ENCODE measurements around the gene CTSH. TPM values are rescaled to one million over a fixed set of nuclear protein-coding genes. Genes with fewer than 3 reads are reported as not detected.

The CTSH gene
- total RNA-seq, 1 experiment from 2014 or later = 14.4 TPM

- BruUV-seq (replicated peaks) = no TSS peak
- ChIA-PET CTCF (interaction anchor here (0.5 to 1.5 kb wide), 7 partner anchors 9 to 459 kb away, joined by 3 to 7 read pairs (median 3); no protein-coding TSS in a partner anchor), POLR2A (no interaction called here)
- TF ChIP-seq, protein P1, sequence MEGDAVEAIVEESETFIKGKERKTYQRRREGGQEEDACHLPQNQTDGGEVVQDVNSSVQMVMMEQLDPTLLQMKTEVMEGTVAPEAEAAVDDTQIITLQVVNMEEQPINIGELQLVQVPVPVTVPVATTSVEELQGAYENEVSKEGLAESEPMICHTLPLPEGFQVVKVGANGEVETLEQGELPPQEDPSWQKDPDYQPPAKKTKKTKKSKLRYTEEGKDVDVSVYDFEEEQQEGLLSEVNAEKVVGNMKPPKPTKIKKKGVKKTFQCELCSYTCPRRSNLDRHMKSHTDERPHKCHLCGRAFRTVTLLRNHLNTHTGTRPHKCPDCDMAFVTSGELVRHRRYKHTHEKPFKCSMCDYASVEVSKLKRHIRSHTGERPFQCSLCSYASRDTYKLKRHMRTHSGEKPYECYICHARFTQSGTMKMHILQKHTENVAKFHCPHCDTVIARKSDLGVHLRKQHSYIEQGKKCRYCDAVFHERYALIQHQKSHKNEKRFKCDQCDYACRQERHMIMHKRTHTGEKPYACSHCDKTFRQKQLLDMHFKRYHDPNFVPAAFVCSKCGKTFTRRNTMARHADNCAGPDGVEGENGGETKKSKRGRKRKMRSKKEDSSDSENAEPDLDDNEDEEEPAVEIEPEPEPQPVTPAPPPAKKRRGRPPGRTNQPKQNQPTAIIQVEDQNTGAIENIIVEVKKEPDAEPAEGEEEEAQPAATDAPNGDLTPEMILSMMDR (IDR thresholded peaks at IDR 0.05; ENCODE audit: unreplicated experiment) = no peak
- H3K27me3 Mint-ChIP-seq (ENCODE audit: insufficient read depth, unreplicated experiment) = no peaks in the 10 kb centered on the region
- H3K36me3 Mint-ChIP-seq (ENCODE audit: insufficient read depth, unreplicated experiment) = peaks cover 69% of the 10 kb centered on the region
- no peaks in the 10 kb centered on the region for H3K4me1 Mint-ChIP-seq (ENCODE audit: insufficient read depth, unreplicated experiment)
- H3K4me3 Mint-ChIP-seq (ENCODE audit: unreplicated experiment) = no peak overlapping the region
- DNase-seq (ENCODE audit: unreplicated experiment) = no peak
- intact Hi-C loops (cut with micrococcal nuclease) = no loop called here
- no peaks in the 10 kb centered on the region for H3K9me3 Mint-ChIP-seq (ENCODE audit: unreplicated experiment)
- no peak overlapping the region for H3K27ac Mint-ChIP-seq (ENCODE audit: low read depth, unreplicated experiment)
Observed at GRCh38 chr15:78921517-78921916, 23.3 kb downstream of the CTSH start.

DNA sequence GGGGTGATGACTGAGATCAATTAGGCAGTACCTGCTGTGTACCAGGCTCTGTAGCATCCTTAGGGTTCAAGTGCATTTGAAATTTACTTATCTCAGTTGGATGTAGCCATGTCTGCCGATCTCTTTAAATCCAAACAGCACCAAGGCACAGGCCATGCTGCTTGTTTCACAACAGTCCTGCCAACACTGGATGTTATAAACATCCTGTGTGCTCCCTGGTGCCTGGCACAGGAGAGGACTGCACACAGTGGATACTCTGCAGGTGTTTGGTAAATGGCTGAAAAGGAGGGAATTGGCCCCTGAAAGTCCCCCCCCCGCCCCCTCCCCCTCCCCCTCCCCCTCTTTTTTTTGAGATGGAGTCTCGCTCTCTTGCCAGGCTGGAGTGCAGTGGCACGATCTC is 27.0 kb downstream of the CTSH start:
- H3K4me3 Mint-ChIP-seq (ENCODE audit: unreplicated experiment) = no peak overlapping the region
- no TSS peak for BruUV-seq (replicated peaks)

GRCh38 chr15:78916088-78916487 is 28.8 kb downstream of the CTSH start:
- DNase-seq (ENCODE audit: unreplicated experiment) = no peak
- TF ChIP-seq, protein P1 (IDR thresholded peaks at IDR 0.05; ENCODE audit: unreplicated experiment) = no peak
- ChIA-PET CTCF (no interaction called here), POLR2A (no interaction called here)
- no TSS peak for BruUV-seq (replicated peaks)
- intact Hi-C loops (cut with micrococcal nuclease) = no loop called here
- Mint-ChIP-seq H3K9me3 (ENCODE audit: unreplicated experiment) (no peaks in the 10 kb centered on the region), H3K27ac (ENCODE audit: low read depth, unreplicated experiment) (no peak overlapping the region), H3K27me3 (ENCODE audit: insufficient read depth, unreplicated experiment) (no peaks in the 10 kb centered on the region), H3K4me1 (ENCODE audit: insufficient read depth, unreplicated experiment) (no peaks in the 10 kb centered on the region), H3K36me3 (ENCODE audit: insufficient read depth, unreplicated experiment) (peaks cover 63% of the 10 kb centered on the region), H3K4me3 (ENCODE audit: unreplicated experiment) (no peak overlapping the region)

More for the DNA sequence above, 27.0 kb downstream of the CTSH start:
- H3K4me1 Mint-ChIP-seq (ENCODE audit: insufficient read depth, unreplicated experiment) = no peaks in the 10 kb centered on the region
- ChIA-PET POLR2A (no interaction called here), CTCF (no interaction called here)
- H3K9me3 Mint-ChIP-seq (ENCODE audit: unreplicated experiment) = no peaks in the 10 kb centered on the region
- TF ChIP-seq, protein P1 (IDR thresholded peaks at IDR 0.05; ENCODE audit: unreplicated experiment) = no peak
- no peak for DNase-seq (ENCODE audit: unreplicated experiment)
- no peak overlapping the region for H3K27ac Mint-ChIP-seq (ENCODE audit: low read depth, unreplicated experiment)
- intact Hi-C loops (cut with micrococcal nuclease) = no loop called here
- no peaks in the 10 kb centered on the region for H3K27me3 Mint-ChIP-seq (ENCODE audit: insufficient read depth, unreplicated experiment)
- peaks cover 62% of the 10 kb centered on the region for H3K36me3 Mint-ChIP-seq (ENCODE audit: insufficient read depth, unreplicated experiment)

DNA sequence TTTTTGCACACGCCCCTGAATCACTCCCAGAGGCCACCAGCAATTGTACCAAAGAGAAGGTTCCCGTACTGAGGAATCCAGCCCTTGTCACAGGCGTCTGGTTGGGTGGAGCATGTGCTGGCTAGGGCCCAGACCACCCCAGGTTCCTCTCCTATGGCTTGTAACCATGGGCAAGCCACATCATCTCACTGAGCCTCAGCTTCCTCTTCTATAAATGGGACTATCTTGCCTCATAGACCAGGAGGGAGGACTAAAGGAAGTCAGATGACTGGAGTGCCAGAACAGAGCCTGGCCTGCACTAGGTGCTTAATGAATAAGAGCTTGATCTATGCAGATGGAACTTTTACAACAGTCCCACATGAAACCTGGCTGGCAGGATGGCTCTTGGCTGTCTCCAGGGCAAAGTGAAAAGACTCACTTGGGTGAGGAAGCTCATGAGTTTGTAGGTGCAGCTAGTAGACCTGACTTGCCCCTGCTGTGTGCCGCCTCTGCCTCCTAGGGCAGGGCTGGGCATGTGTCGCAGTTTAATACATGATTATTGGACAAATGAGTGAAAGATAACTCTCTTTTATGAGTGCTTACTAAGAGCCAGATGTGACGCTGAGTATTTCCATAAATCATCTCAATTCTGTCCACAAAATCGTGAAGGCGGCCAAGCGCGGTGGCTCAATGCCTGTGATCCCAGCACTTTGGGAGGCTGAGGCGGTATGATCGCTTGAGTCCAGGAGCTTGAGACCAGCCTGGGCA is 29.3 kb downstream of the CTSH start:
- TF ChIP-seq, protein P1 (IDR thresholded peaks at IDR 0.05; ENCODE audit: unreplicated experiment) = no peak
- Mint-ChIP-seq H3K4me3 (ENCODE audit: unreplicated experiment) (no peak overlapping the region), H3K27me3 (ENCODE audit: insufficient read depth, unreplicated experiment) (no peaks in the 10 kb centered on the region), H3K36me3 (ENCODE audit: insufficient read depth, unreplicated experiment) (peaks cover 65% of the 10 kb centered on the region), H3K4me1 (ENCODE audit: insufficient read depth, unreplicated experiment) (no peaks in the 10 kb centered on the region), H3K9me3 (ENCODE audit: unreplicated experiment) (no peaks in the 10 kb centered on the region), H3K27ac (ENCODE audit: low read depth, unreplicated experiment) (no peak overlapping the region)
- POLR2A ChIA-PET = no interaction called here
- no peak for DNase-seq (ENCODE audit: unreplicated experiment)
- BruUV-seq (replicated peaks) = no TSS peak
- CTCF ChIA-PET = interaction anchor here (0.9 to 1.1 kb wide), 2 partner anchors 64 to 97 kb away, joined by 4 to 8 read pairs; no protein-coding TSS in a partner anchor
- intact Hi-C loops (cut with micrococcal nuclease) = no loop called here

Measured in MCF 10A (cell line).